ENCODE measurements around the gene UQCRQ. TPM values are rescaled to one million over a fixed set of nuclear protein-coding genes. Genes with fewer than 3 reads are reported as not detected.
A peak's percentile ranks its signal among the peaks of the same experiment; 100 is the strongest.

The UQCRQ gene
- total RNA-seq, 4 donors from 2014 or later = 113 to 184 (median 126) TPM

GRCh38 chr5:132865668-132866341 lies 637 bp upstream of the UQCRQ start:
- peaks cover 13 to 31% (median 21%) of the 10 kb centered on the region in 4 donors for H3K4me1 ChIP-seq
- TF ChIP-seq, protein P1, sequence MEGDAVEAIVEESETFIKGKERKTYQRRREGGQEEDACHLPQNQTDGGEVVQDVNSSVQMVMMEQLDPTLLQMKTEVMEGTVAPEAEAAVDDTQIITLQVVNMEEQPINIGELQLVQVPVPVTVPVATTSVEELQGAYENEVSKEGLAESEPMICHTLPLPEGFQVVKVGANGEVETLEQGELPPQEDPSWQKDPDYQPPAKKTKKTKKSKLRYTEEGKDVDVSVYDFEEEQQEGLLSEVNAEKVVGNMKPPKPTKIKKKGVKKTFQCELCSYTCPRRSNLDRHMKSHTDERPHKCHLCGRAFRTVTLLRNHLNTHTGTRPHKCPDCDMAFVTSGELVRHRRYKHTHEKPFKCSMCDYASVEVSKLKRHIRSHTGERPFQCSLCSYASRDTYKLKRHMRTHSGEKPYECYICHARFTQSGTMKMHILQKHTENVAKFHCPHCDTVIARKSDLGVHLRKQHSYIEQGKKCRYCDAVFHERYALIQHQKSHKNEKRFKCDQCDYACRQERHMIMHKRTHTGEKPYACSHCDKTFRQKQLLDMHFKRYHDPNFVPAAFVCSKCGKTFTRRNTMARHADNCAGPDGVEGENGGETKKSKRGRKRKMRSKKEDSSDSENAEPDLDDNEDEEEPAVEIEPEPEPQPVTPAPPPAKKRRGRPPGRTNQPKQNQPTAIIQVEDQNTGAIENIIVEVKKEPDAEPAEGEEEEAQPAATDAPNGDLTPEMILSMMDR (IDR thresholded peaks at IDR 0.05) = no peak
- TF ChIP-seq POLR2AphosphoS5 (IDR thresholded peaks at IDR 0.05) (no peak), POLR2A (IDR thresholded peaks at IDR 0.05; ENCODE audit: low read depth) (no peak), EP300 (IDR thresholded peaks at IDR 0.05) (no peak)
- H3K27ac ChIP-seq (replicated peaks in 1 of 4) = peak overlapping the region; percentile 90 to 96 (median 92)
- intact Hi-C loops (cut with DNase I) = loop anchor here (5.0 kb wide), 1 partner anchor 34 kb away; the partner anchor contains the start of gene SHROOM1
- no peaks in the 10 kb centered on the region for H3K27me3 ChIP-seq
- DNase-seq (ENCODE audit: extremely low spot score) = no peak
- no peaks in the 10 kb centered on the region for H3K9me3 ChIP-seq
- WGBS = 29% methylated on average over 29 of the region's 30 CpGs
- H3K36me3 ChIP-seq = peaks cover 14 to 33% (median 32%) of the 10 kb centered on the region in 4 donors
- H3K4me3 ChIP-seq = peak overlapping the region; percentile 70 to 91 (median 82)

DNA sequence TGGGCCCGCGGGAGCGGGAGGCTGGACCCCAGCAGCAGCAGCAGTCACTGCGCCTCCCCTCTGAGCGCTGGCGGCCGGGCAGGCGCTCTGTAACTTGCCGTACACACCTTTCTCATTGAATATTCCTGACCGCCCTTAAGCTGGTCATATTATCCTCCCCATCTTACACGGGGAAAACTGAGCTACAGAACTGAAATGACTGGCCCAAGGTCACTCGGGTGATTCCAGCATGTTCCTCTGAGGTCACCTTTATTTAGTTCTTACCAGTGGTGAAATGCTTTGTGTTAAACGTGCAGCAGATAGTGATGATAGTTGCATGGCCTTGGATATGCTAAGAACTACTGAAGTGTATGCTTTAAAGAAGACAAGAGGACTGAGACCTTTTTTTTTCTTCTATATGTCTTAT lies 607 bp downstream of the UQCRQ start:
- Histone ChIP-seq H3K4me1 (peaks cover 18 to 31% (median 21%) of the 10 kb centered on the region in 4 donors), H3K9me3 (no peaks in the 10 kb centered on the region), H3K27ac (replicated peaks in 1 of 4) (peak overlapping the region; percentile 90 to 96 (median 92)), H3K36me3 (peaks cover 18 to 45% (median 38%) of the 10 kb centered on the region in 4 donors), H3K4me3 (peak overlapping the region; percentile 70 to 91 (median 82)), H3K27me3 (no peaks in the 10 kb centered on the region)
- intact Hi-C loops (cut with DNase I) = loop anchor here (5.0 kb wide), 1 partner anchor 35 kb away; the partner anchor contains the start of gene SHROOM1
- 2% methylated on average over 13 of the region's 13 CpGs for WGBS
- DNase-seq (ENCODE audit: extremely low spot score) = no peak
- TF ChIP-seq EP300 (IDR thresholded peaks at IDR 0.05) (no peak), POLR2AphosphoS5 (IDR thresholded peaks at IDR 0.05) (no peak), POLR2A (IDR thresholded peaks at IDR 0.05; ENCODE audit: low read depth) (no peak)
- TF ChIP-seq, protein P1 (IDR thresholded peaks at IDR 0.05) = no peak

GRCh38 chr5:132868754-132869153 lies 2.3 kb downstream of the UQCRQ start:
- TF ChIP-seq POLR2AphosphoS5 (IDR thresholded peaks at IDR 0.05) (no peak), POLR2A (IDR thresholded peaks at IDR 0.05; ENCODE audit: low read depth) (no peak), EP300 (IDR thresholded peaks at IDR 0.05) (no peak)
- TF ChIP-seq, protein P1 (IDR thresholded peaks at IDR 0.05) = no peak
- intact Hi-C loops (cut with DNase I) = loop anchor here (5.0 kb wide), 1 partner anchor 36 kb away; the partner anchor contains the start of gene SHROOM1
- WGBS = 89% methylated on average over 4 of the region's 4 CpGs
- Histone ChIP-seq H3K9me3 (no peaks in the 10 kb centered on the region), H3K4me1 (peaks cover 20 to 31% (median 28%) of the 10 kb centered on the region in 4 donors), H3K4me3 (no peak overlapping the region), H3K27ac (replicated peaks in 1 of 4) (no peak overlapping the region), H3K36me3 (peaks cover 18 to 53% (median 44%) of the 10 kb centered on the region in 4 donors), H3K27me3 (no peaks in the 10 kb centered on the region)
- DNase-seq (ENCODE audit: extremely low spot score) = no peak

GRCh38 chr5:132870801-132871200 lies 4.4 kb downstream of the UQCRQ start:
- DNase-seq (ENCODE audit: extremely low spot score) = no peak
- Histone ChIP-seq H3K27ac (replicated peaks in 1 of 4) (no peak overlapping the region), H3K27me3 (no peaks in the 10 kb centered on the region), H3K4me3 (no peak overlapping the region), H3K4me1 (peaks cover 16 to 26% (median 23%) of the 10 kb centered on the region in 4 donors), H3K36me3 (peaks cover 18 to 63% (median 52%) of the 10 kb centered on the region in 4 donors), H3K9me3 (no peaks in the 10 kb centered on the region)
- 61% methylated on average over 2 of the region's 2 CpGs for WGBS
- intact Hi-C loops (cut with DNase I) = no loop called here
- TF ChIP-seq, protein P1 (IDR thresholded peaks at IDR 0.05) = no peak
- TF ChIP-seq EP300 (IDR thresholded peaks at IDR 0.05) (no peak), POLR2A (IDR thresholded peaks at IDR 0.05; ENCODE audit: low read depth) (no peak), POLR2AphosphoS5 (IDR thresholded peaks at IDR 0.05) (no peak)
